GM18873 (cell line): ENCODE data around the gene SYCE3.

Experiments used
- ATAC-seq: cut with Tn5 transposase; IDR thresholded peaks from one replicate; pipeline ENCODE4 v1.9.1; 2021; ENCODE audit warnings: mild to moderate bottlenecking, moderate library complexity, moderate number of reproducible peaks; ENCODE audit not compliant: unreplicated experiment, low FRiP score

The SYCE3 gene

GRCh38 chr22:50505776-50506610 is 56.7 kb downstream of the SYCE3 start:
- ATAC-seq = no peak

GRCh38 chr22:50505276-50505775 is 57.4 kb downstream of the SYCE3 start:
- ATAC-seq = no peak

- no peak for ATAC-seq
Measured at GRCh38 chr22:50504369-50505211, 58.1 kb downstream of the SYCE3 start.

GRCh38 chr22:50503475-50504145 is 59.1 kb downstream of the SYCE3 start:
- ATAC-seq = no peak

DNA sequence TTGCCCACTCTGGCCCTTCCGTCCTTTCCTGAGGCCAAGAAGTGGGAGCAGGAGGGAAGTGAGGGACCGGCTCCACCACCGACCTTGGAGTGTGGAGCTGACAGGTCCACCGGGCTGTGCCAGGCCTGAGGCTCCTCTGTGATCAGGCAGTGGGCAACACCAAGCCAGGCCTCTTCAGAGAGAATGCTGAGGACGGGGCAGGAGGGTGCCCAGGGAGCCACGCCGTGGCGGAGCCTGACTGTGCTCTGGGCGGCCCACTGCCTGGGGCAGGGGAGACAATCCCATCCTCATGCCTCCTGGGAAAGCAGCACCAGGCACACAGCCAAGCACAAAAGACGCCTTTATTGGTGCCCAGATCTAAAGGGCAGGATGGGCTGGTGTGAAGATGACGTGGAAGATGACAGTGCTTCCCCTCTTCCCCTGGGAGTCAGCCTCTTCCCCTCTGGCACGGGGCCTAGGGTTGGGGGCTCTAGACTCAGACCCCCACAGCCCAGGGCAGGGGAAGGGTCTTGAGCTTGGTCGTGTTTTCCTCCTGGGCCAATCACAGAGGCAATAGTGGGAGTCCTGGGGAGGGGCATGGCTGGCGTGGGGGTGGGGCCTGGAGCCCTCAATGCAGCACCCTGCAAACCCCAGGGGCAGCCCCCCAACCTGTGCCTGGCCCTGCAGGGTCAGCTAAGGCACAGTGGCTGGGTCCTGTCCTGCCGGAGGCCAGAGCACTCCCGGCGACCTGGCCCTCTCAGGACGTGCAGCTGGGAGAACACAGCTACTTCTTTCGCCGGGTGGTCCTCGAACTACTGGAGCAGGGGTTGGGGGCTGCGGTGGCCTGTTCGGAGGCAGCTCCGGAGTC is 59.9 kb downstream of the SYCE3 start:
- ATAC-seq = no peak

DNA sequence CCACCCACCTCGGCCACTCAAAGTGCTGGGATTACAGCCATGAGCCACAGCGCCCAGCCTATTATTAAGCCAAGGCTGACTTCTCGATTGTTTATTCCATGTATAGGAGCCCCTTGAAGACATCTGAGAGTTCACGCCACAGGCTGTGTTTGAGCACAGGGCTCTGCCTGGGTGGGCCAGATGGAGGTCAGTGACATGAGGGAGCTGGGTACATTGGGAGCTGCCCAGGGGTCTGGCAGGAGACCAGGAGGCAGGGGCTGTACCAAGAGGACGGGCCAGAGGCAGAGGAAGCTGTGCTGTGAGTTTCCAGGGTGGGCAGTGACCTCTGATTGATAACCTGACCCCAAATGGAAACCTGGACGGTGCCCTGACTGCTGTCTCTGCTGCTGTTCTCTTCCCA is 60.6 kb downstream of the SYCE3 start:
- no peak for ATAC-seq
